Right lobe of liver (tissue), 6 donors: Measurements from ENCODE around the gene P4HTM. TPM values are rescaled to one million over a fixed set of nuclear protein-coding genes. Genes with fewer than 3 reads are reported as not detected.

Source experiments
- ATAC-seq, 4 donors: fragments of 200-7000 bp; cut with Tn5 transposase; one replicate each; pipeline ENCODE4 v1.9.1; 2020; ENCODE audit warnings: mild to moderate bottlenecking in 4 of 4, moderate library complexity in 4 of 4
- DNase-seq, 3 donors: peaks; one replicate each; pipeline ENCODE4 v3.0.0-alpha.2; 2020
- H3K27ac ChIP-seq, 3 donors: fragments of 200-600 bp; one replicate each; pipeline ENCODE4 v1.8.0; 2022
- H3K27me3 ChIP-seq, 2 donors: fragments of 200-600 bp; one replicate each; pipeline ENCODE4 v1.8.0; 2022
- H3K36me3 ChIP-seq, 4 donors: fragments of 200-600 bp; sonication (generic) in 1 of 4; one replicate each; pipeline versions ENCODE4 v1.5.1 to v1.8.0; 2017 to 2022; ENCODE audit warnings: control low read depth in 1 of 4
- H3K4me1 ChIP-seq, 4 donors: fragments of 200-600 bp; sonication (generic) in 1 of 4; one replicate each; pipeline versions ENCODE4 v1.5.1 to v1.8.0; 2017 to 2022; ENCODE audit warnings: control low read depth in 1 of 4
- H3K4me3 ChIP-seq, 3 donors: fragments of 200-600 bp; one replicate each; pipeline ENCODE4 v1.8.0; 2022
- H3K9me3 ChIP-seq, 4 donors: fragments of 200-600 bp; sonication (generic) in 1 of 4; one replicate each; pipeline versions ENCODE4 v1.5.1 to v1.8.0; 2017 to 2022; ENCODE audit warnings: control low read depth in 1 of 4
- POLR2A ChIP-seq: fragments of 450-650 bp; IDR thresholded peaks from one replicate; pipeline ENCODE4 v1.6.1; 2017; ENCODE audit warnings: antibody characterized with exemption, mild to moderate bottlenecking
- WGBS: methylation state at CpG from one replicate; pipeline ENCODE4 v1.1.6; 2018; ENCODE audit warnings: low coverage, low lambda C conversion rate; ENCODE audit not compliant: insufficient coverage; ENCODE audit errors: missing lambda C conversion rate; 5-methylcytosine and 5-hydroxymethylcytosine counted together
- intact Hi-C, 2 donors: fragments of 100-400 bp; cut with DNase I; formaldehyde crosslinking; loops; one replicate each; pipeline versions ENCODE4 v1.11.2 to v1.14.1; 2022
- total RNA-seq, 6 experiments: library from RNA; depleted of rRNA in 2 of 6; stranded (reverse); fragments of >200 nt in 2 of 6; fragmentation: NEBNext Ultra II Directional in 3 of 6; extraction: Animal tissue kit (Norgen Biotek cat#: 25700) in 3 of 6; gene quantifications; one replicate each; pipeline versions ENCODE4 v1.1.0 to v1.2.4, GENCODE V29; 2016 to 2023
- TF ChIP-seq, protein P1 (sequence below), 4 donors: fragments of 200-600 bp in 3 of 4; fragments of 450-650 bp in 1 of 4; IDR thresholded peaks; one replicate each; pipeline versions ENCODE4 v1.5.1 to v1.8.0; 2016 to 2022; ENCODE audit warnings: antibody characterized with exemption in 4 of 4, mild to moderate bottlenecking in 2 of 4
- donor health status: DM: no; HTN: yes; CAD: no.
- donor health status: DM: no; HTN: no; CAD: no.
- donor health status: DM: no; HTN: no; CAD: no.
- donor health status: DM: no; HTN: yes; CAD: no.
- donor health status: DM: no; HTN: yes; CAD: no.

P4HTM gene
- total RNA-seq, 6 experiments from 2014 or later, result 7.7 to 19.2 (median 11.1) TPM

DNA sequence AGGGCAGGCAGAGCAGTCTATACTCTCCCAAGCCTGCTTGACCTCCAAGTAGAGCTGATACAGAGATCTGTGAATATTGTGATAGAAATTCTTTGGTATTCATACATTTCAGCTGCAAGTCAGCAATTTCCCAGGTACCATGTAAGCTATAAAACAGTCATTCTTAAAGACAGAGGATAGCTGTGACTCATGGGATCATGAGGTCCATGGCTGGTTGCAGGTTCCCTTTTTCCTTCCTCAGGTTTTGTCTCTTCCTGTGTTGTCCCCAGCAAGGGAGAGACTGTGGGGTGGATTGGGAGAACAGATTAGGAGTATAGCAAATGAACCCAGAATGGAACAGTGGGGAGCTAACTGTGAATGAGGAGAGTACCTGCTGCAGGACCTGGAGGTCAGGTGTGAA is 5.4 kb upstream of the P4HTM start:
- H3K27me3 ChIP-seq, result no peaks in the 10 kb centered on the region
- DNase-seq (no peak), ATAC-seq (no peak)
- intact Hi-C loops, result no loop called here
- no peaks in the 10 kb centered on the region for H3K9me3 ChIP-seq
- H3K4me1 ChIP-seq, result peaks cover 0 to 9% (median 4%) of the 10 kb centered on the region in 4 donors
- no peak for TF ChIP-seq POLR2A
- TF ChIP-seq, protein P1, sequence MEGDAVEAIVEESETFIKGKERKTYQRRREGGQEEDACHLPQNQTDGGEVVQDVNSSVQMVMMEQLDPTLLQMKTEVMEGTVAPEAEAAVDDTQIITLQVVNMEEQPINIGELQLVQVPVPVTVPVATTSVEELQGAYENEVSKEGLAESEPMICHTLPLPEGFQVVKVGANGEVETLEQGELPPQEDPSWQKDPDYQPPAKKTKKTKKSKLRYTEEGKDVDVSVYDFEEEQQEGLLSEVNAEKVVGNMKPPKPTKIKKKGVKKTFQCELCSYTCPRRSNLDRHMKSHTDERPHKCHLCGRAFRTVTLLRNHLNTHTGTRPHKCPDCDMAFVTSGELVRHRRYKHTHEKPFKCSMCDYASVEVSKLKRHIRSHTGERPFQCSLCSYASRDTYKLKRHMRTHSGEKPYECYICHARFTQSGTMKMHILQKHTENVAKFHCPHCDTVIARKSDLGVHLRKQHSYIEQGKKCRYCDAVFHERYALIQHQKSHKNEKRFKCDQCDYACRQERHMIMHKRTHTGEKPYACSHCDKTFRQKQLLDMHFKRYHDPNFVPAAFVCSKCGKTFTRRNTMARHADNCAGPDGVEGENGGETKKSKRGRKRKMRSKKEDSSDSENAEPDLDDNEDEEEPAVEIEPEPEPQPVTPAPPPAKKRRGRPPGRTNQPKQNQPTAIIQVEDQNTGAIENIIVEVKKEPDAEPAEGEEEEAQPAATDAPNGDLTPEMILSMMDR (IDR thresholded peaks at IDR 0.05), result no peak
- no peak overlapping the region for H3K27ac ChIP-seq
- H3K36me3 ChIP-seq, result peaks cover 7 to 51% (median 24%) of the 10 kb centered on the region in 4 donors
- H3K4me3 ChIP-seq, result no peak overlapping the region

DNA sequence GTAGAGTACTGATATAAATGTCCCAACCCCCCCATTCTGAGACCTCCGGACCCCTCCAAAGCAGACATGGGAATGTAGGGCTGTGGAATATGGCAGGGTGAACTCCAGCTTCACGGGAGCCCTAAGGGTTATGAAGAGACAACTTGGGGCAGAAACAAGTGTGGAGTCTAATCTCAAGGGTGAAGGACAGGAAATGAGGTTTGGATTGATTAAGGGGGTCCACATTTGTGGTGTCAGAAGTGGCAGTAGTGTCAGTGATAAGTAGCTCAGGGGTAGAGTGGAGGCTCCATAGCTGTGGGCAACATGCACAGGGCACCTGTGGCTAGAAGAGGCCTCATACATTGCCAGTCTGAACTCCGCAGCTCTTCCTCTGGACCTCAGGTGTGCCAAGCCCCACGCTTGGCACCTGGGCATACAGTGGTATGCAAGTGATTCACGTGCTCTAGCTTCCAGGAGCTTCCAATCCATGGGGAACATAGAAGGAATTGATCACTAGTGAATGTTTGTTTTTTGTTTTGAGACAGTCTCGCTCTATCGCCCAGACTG is 4.1 kb upstream of the P4HTM start:
- H3K27ac ChIP-seq, result no peak overlapping the region
- no peaks in the 10 kb centered on the region for H3K9me3 ChIP-seq
- ATAC-seq, result no peak
- intact Hi-C loops, result no loop called here
- 70% methylated on average over 3 of the region's 7 CpGs for WGBS
- DNase-seq, result no peak
- TF ChIP-seq POLR2A, result no peak
- TF ChIP-seq, protein P1 (IDR thresholded peaks at IDR 0.05), result no peak
- no peak overlapping the region for H3K4me3 ChIP-seq
- H3K4me1 ChIP-seq, result peaks cover 0 to 11% (median 5%) of the 10 kb centered on the region in 4 donors
- no peaks in the 10 kb centered on the region for H3K27me3 ChIP-seq
- H3K36me3 ChIP-seq, result peaks cover 0 to 39% (median 14%) of the 10 kb centered on the region in 4 donors

DNA sequence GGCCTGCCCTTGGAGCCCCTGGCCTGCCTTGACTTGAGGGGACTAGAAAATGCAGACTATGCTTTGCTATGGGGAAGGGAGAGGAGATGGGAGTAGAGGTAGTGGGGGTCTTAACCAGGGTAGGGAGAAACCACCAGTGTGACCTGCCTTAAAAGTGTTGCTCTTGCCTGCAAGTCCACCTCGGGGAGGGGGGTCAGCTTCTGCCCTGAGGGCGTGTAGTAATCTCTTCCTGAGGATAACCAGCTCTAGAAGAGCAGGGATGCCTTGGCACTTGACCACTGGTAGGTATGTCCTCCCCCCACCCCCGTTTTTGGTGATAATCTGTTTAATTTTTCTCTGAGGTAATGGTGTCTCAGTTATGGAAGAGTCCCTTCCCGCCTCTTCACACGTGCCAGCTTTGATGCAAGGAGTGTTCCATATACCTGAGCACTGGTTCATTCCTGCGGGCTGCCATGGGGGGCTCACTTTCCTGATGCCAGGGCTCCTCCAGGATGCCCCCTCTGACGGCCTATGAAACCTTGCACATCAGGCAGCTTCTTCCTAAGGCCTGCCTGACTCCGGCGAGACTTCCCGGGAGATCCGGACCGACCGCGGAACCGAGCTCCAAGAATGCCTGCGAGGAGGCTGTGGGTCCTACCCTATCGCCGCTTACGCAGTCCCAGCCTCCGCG is 780 bp upstream of the P4HTM start:
- H3K4me3 ChIP-seq, result peak overlapping the region; percentile 82 to 88 (median 87)
- H3K27me3 ChIP-seq, result no peaks in the 10 kb centered on the region
- TF ChIP-seq, protein P1 (IDR thresholded peaks at IDR 0.05), result no peak
- peak; percentile 31 for TF ChIP-seq POLR2A
- 6% methylated on average over 4 of the region's 21 CpGs for WGBS
- H3K9me3 ChIP-seq, result no peaks in the 10 kb centered on the region
- peak overlapping the region; percentile 60 to 75 (median 65) for H3K27ac ChIP-seq
- peaks cover 0 to 8% (median 4%) of the 10 kb centered on the region in 4 donors for H3K36me3 ChIP-seq
- ATAC-seq (no peak), DNase-seq (no peak)
- intact Hi-C loops, result no loop called here
- H3K4me1 ChIP-seq, result peaks cover 0 to 20% (median 6%) of the 10 kb centered on the region in 4 donors

DNA sequence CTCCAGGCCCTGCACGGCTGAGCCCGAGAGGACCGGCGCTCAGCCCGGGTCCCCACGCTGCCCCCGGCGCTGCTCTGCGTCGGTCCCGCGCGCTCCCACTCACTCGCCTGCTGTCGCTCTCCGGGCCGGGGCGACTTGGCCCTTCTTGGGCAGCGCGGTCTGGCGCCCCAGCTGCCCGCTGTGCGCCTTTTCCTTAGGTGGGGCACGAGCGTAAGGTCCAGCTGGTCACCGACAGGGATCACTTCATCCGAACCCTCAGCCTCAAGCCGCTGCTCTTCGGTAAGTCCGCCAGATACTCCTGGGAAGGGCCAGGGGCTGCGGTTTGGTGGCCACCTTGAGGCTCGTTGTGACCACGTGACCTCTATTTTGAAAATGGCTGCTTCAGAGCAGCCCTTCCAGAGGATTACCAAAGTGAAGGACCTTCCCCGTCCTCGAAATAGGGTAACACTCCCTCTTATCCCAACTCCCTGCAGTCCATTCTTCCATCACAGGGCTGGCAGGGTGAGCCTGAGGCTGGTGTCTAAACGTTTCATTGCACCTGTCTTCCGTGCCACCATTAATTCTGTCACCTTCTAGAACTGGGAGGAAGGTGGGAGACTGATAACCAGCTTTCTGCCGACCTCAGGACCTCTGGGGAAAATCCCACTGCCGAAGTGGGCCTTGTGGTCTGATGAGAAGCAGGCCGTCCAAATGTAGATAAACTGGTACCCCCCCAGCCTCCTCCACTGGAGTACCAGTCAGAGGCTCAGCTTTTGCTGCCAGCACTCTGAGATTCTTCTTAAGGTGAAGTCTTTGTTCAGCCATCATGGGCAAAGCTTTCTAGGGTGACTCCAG is 812 bp downstream of the P4HTM start:
- H3K4me3 ChIP-seq, result peak overlapping the region; percentile 82 to 88 (median 87)
- H3K27ac ChIP-seq, result peak overlapping the region in 2 of 3 donors; percentile 65 to 75
- peak; percentile 2 to 11 (median 8) for ATAC-seq
- TF ChIP-seq, protein P1 (IDR thresholded peaks at IDR 0.05), result no peak
- TF ChIP-seq POLR2A, result no peak
- DNase-seq, result no peak
- no peaks in the 10 kb centered on the region for H3K27me3 ChIP-seq
- WGBS, result 16% methylated on average over 4 of the region's 40 CpGs
- peaks cover 0 to 20% (median 6%) of the 10 kb centered on the region in 4 donors for H3K4me1 ChIP-seq
- intact Hi-C loops, result no loop called here
- no peaks in the 10 kb centered on the region for H3K9me3 ChIP-seq
- H3K36me3 ChIP-seq, result no peaks in the 10 kb centered on the region
